Breast epithelium (tissue), 4 donors: ENCODE results near the gene SPACA4. TPM values are rescaled to one million over a fixed set of nuclear protein-coding genes. Genes with fewer than 3 reads are reported as not detected.

ENCODE experiments used
- DNase-seq, 2 donors: peaks; one replicate each; pipeline ENCODE4 v3.0.0-alpha.2; 2019; ENCODE audit warnings: low spot score in 2 of 2
- H3K27ac ChIP-seq, 2 donors: fragments of 200-600 bp; sonication (generic) in 1 of 2; one replicate each; pipeline ENCODE4 v1.5.1; 2016 to 2019; ENCODE audit warnings: mild to moderate bottlenecking in 1 of 2
- H3K27me3 ChIP-seq, 2 donors: fragments of 200-600 bp; sonication (generic) in 1 of 2; one replicate each; pipeline versions ENCODE4 v1.5.1 to v1.6.0; 2017 to 2019; ENCODE audit warnings: control low read depth in 1 of 2, mild to moderate bottlenecking in 1 of 2
- H3K36me3 ChIP-seq: fragments of 200-600 bp; one replicate; pipeline ENCODE4 v1.5.1; 2019
- H3K4me1 ChIP-seq, 2 donors: fragments of 200-600 bp; sonication (generic); one replicate each; pipeline ENCODE4 v1.5.1; 2016 to 2019; ENCODE audit warnings: control low read depth in 1 of 2
- H3K4me3 ChIP-seq, 3 donors: fragments of 200-600 bp; sonication (generic); 1 replicate in 2 of 3; 2 replicates in 1 of 3; pipeline ENCODE4 v1.5.1; 2016 to 2019; ENCODE audit warnings: mild to moderate bottlenecking in 3 of 3, moderate library complexity in 2 of 3
- H3K9me3 ChIP-seq, 2 donors: fragments of 200-600 bp; sonication (generic) in 1 of 2; one replicate each; pipeline ENCODE4 v1.5.1; 2016 to 2019; ENCODE audit warnings: control low read depth in 1 of 2
- CTCF ChIP-seq, 3 donors: fragments of 450-650 bp; IDR thresholded peaks; one replicate each; pipeline ENCODE4 v1.5.1; 2016 to 2017; ENCODE audit warnings: antibody characterized with exemption in 3 of 3, mild to moderate bottlenecking in 3 of 3, moderate library complexity in 3 of 3
- POLR2A ChIP-seq: fragments of 450-650 bp; IDR thresholded peaks from one replicate; pipeline ENCODE4 v1.6.1; 2016; ENCODE audit warnings: antibody characterized with exemption, mild to moderate bottlenecking, moderate library complexity
- POLR2AphosphoS5 ChIP-seq, 3 donors: sonication (generic); formaldehyde crosslinking; IDR thresholded peaks; one replicate each; pipeline ENCODE4 v1.6.1; 2017; ENCODE audit warnings: antibody characterized with exemption in 3 of 3
- intact Hi-C: fragments of 100-400 bp; cut with DNase I; formaldehyde crosslinking; loops from one replicate; pipeline ENCODE4 v1.15.1; 2023; ENCODE audit warnings: low total_unique reads
- total RNA-seq, 3 donors: library from RNA; depleted of rRNA; stranded (reverse); fragments of >200 nt; gene quantifications; one replicate each; pipeline ENCODE4 v1.1.0, GENCODE V29; 2016

Gene SPACA4
- total RNA-seq, 3 donors from 2014 or later = not detected

DNA sequence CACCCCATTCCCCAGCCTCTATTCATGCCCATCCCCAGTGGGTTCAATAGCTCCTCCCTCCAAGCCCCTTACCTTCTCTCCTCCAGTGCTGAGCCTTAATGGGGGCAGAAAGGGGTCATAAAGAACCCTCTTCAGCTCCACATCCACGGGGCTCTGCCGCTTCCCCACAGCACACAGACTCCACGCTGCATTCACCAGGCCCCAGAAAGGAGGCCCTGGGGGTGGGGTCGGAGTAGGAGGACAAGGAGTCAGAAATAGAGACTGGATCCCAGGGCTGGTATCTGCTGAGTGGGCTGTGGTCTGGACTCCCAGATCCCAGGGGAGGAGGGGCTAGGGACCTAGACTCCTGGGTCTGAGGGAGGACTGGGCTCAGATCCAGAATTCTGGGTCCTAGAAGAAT is 37.8 kb downstream of the SPACA4 start:
- intact Hi-C loops = loop anchor here (5.0 kb wide), 1 partner anchor 1123 kb away; the partner anchor contains the start of gene AP2A1
- H3K4me1 ChIP-seq = peaks cover 0 to 4% of the 10 kb centered on the region in 2 donors
- H3K27ac ChIP-seq = no peak overlapping the region
- H3K4me3 ChIP-seq = peak overlapping the region in 2 of 3 donors; percentile 57 to 68
- TF ChIP-seq CTCF (IDR thresholded peaks at IDR 0.05) (no peak), POLR2AphosphoS5 (IDR thresholded peaks at IDR 0.05) (no peak), POLR2A (no peak)
- no peaks in the 10 kb centered on the region for H3K36me3 ChIP-seq
- H3K9me3 ChIP-seq = no peaks in the 10 kb centered on the region
- DNase-seq = no peak
- H3K27me3 ChIP-seq = no peaks in the 10 kb centered on the region

DNA sequence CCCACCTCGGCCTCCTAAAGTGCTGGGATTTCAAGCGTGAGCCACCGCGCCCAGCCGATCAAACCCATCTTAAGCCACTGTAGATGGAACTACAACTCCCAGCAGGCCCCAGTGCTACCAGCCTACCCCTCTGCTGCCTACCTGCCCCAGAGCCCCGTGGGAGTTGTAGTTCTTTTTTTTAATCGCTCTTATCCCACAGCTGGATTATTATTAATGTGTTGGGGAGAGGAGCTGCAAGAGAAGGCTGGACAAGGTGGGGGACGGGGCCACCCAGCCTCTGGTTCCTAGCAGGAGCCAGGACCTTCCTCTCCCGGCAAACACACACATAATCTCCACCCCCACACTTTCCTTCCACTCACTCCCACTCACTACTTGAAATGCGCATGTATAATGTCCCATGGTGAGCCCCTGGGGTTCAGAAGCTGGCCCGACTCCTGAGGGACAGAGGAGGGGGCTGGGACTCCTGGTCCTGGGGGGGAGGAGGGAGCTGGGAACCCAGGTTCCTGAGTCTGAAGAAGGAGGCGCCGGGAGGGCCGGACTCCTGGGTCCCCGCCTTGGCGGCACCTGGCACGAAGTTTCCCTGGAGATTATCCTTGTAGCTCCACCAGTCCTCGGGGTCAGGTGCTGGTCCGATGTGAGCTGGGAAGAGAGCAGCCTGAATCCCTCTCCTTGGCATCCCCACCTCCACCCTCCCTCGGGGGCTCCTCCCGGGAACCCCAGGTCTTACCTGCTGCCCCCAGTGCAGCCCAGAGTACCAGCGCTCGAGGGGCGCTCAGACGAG is 38.5 kb downstream of the SPACA4 start:
- intact Hi-C loops = loop anchor here (5.0 kb wide), 1 partner anchor 1122 kb away; the partner anchor contains the start of gene AP2A1
- peak in 1 of 2 donors; percentile 81 for DNase-seq
- TF ChIP-seq POLR2AphosphoS5 (IDR thresholded peaks at IDR 0.05) (peak in 2 of 3 donors; percentile 27 to 31), CTCF (IDR thresholded peaks at IDR 0.05) (no peak)
- no peaks in the 10 kb centered on the region for H3K9me3 ChIP-seq
- H3K36me3 ChIP-seq = no peaks in the 10 kb centered on the region
- no peaks in the 10 kb centered on the region for H3K27me3 ChIP-seq
- H3K27ac ChIP-seq = peak overlapping the region; percentile 87 to 93
- H3K4me1 ChIP-seq = peaks cover 0 to 4% of the 10 kb centered on the region in 2 donors
- H3K4me3 ChIP-seq = peak overlapping the region; percentile 50 to 68 (median 57)

- Histone ChIP-seq H3K4me3 (peak overlapping the region; percentile 50 to 68 (median 57)), H3K4me1 (peaks cover 0 to 4% of the 10 kb centered on the region in 2 donors), H3K9me3 (no peaks in the 10 kb centered on the region), H3K27me3 (no peaks in the 10 kb centered on the region), H3K36me3 (no peaks in the 10 kb centered on the region), H3K27ac (peak overlapping the region; percentile 87 to 93)
- TF ChIP-seq POLR2AphosphoS5 (IDR thresholded peaks at IDR 0.05) (no peak), CTCF (IDR thresholded peaks at IDR 0.05) (no peak), POLR2A (no peak)
- DNase-seq = no peak
- intact Hi-C loops = no loop called here
These were observed 39.1 kb downstream of the SPACA4 start for GRCh38 chr19:48645620-48646000.

- intact Hi-C loops = no loop called here
- Histone ChIP-seq H3K36me3 (no peaks in the 10 kb centered on the region), H3K27me3 (no peaks in the 10 kb centered on the region), H3K4me3 (peak within 1 kb of the TSS; percentile 50 to 68 (median 57)), H3K27ac (peak within 1 kb of the TSS; percentile 87 to 93), H3K9me3 (no peaks in the 10 kb centered on the region), H3K4me1 (peaks cover 0 to 4% of the 10 kb centered on the region in 2 donors)
- TF ChIP-seq CTCF (IDR thresholded peaks at IDR 0.05) (peak; percentile 62 to 96 (median 81)), POLR2AphosphoS5 (IDR thresholded peaks at IDR 0.05) (peak; percentile 20 to 51 (median 22)), POLR2A (peak; percentile 39)
- DNase-seq = peak; percentile 84 to 88
These were observed 39.6 kb downstream of the SPACA4 start, which contains the start of gene CA11 for GRCh38 chr19:48646001-48646721. CA11 (minus strand) TSS chr19:48646187; CDS start chr19:48645632, 555 bp downstream.
